Naive B cell (primary cell): Measurements from ENCODE around the gene ZBTB46. TPM values are rescaled to one million over a fixed set of nuclear protein-coding genes. Genes with fewer than 3 reads are reported as not detected.
"Not testable (repeated sequence)": the region's sequence is repeated elsewhere in the genome, so short reads cannot be mapped to it uniquely, and the experiment has no call there.

Experiments
- ATAC-seq, 2 donors: fragments of 150-1000 bp; cut with Tn5 transposase; 2 replicates each; pipeline ENCODE4 v1.10.0; 2021; ENCODE audit warnings: low read depth in 2 of 2, mild to moderate bottlenecking in 2 of 2, moderate library complexity in 2 of 2
- DNase-seq: peaks from one replicate; pipeline ENCODE4 v3.0.0; 2022
- H3K27ac Mint-ChIP-seq, 6 donors: one replicate each; pipeline ENCODE4 v1.8.0; 2020 to 2022; ENCODE audit warnings: mild to moderate bottlenecking in 6 of 6, mixed read lengths in 6 of 6, moderate library complexity in 5 of 6, inconsistent platforms in 2 of 6
- H3K27me3 Mint-ChIP-seq, 3 donors: one replicate each; pipeline ENCODE4 v1.8.0; 2021 to 2022; ENCODE audit warnings: mixed read lengths in 3 of 3, mild to moderate bottlenecking in 1 of 3
- H3K36me3 Mint-ChIP-seq, 2 donors: one replicate each; pipeline ENCODE4 v1.8.0; 2020 to 2022; ENCODE audit warnings: mixed read lengths in 2 of 2, inconsistent platforms in 1 of 2, mild to moderate bottlenecking in 1 of 2
- H3K4me1 Mint-ChIP-seq, 3 donors: one replicate each; pipeline ENCODE4 v1.8.0; 2020 to 2022; ENCODE audit warnings: mixed read lengths in 3 of 3, inconsistent platforms in 1 of 3, mild to moderate bottlenecking in 1 of 3, moderate library complexity in 1 of 3
- H3K4me3 Mint-ChIP-seq, 8 donors: one replicate each; pipeline ENCODE4 v1.8.0; 2020 to 2022; ENCODE audit warnings: mild to moderate bottlenecking in 8 of 8, mixed read lengths in 8 of 8, moderate library complexity in 8 of 8, inconsistent platforms in 2 of 8
- H3K9me3 Mint-ChIP-seq, 7 donors: one replicate each; pipeline ENCODE4 v1.8.0; 2020 to 2022; ENCODE audit warnings: mixed read lengths in 7 of 7, mild to moderate bottlenecking in 5 of 7, inconsistent platforms in 2 of 7, moderate library complexity in 1 of 7
- polyA plus RNA-seq, 6 donors: library from polyadenylated mRNA; unstranded; fragments of 300-500 nt; fragmentation: Illumina TruSeq; gene quantifications; one replicate each; pipeline ENCODE4 v1.2.3, GENCODE V29; 2021; ENCODE audit warnings: low read depth in 6 of 6

Gene ZBTB46
- polyA plus RNA-seq, result under 1 TPM in 1 of 6 donors, not detected in 5; 0.15 TPM

- Mint-ChIP-seq H3K36me3 (peaks cover 0 to 9% of the 10 kb centered on the region in 2 donors), H3K27me3 (peaks cover 22 to 36% (median 22%) of the 10 kb centered on the region in 3 donors), H3K4me3 (peak within 1 kb of the TSS; percentile 86 to 97 (median 94)), H3K27ac (peak within 1 kb of the TSS in 4 of 6 donors; percentile 13 to 84 (median 58)), H3K9me3 (no peaks in the 10 kb centered on the region), H3K4me1 (peaks cover 10 to 13% (median 12%) of the 10 kb centered on the region in 3 donors)
- DNase-seq (no peak), ATAC-seq (peak; percentile 47 to 62)
Observed at GRCh38 chr20:63830841-63831588, at the start of gene ZBTB46. ZBTB46 (minus strand) TSS chr20:63831264; CDS start chr20:63790757, 40,507 bp downstream.

- DNase-seq (no peak), ATAC-seq (no peak)
- Mint-ChIP-seq H3K4me1 (peaks cover 0 to 5% (median 3%) of the 10 kb centered on the region in 3 donors), H3K27me3 (no peaks in the 10 kb centered on the region), H3K9me3 (no peaks in the 10 kb centered on the region), H3K27ac (peak overlapping the region in 1 of 6 donors; percentile 88), H3K36me3 (peaks cover 6 to 11% of the 10 kb centered on the region in 2 donors), H3K4me3 (no peak overlapping the region)
Observed at GRCh38 chr20:63878899-63879663, 48.0 kb upstream of the ZBTB46 start.

GRCh38 chr20:63877755-63878470 is 46.8 kb upstream of the ZBTB46 start:
- H3K27me3 Mint-ChIP-seq, result no peaks in the 10 kb centered on the region
- no peaks in the 10 kb centered on the region for H3K9me3 Mint-ChIP-seq
- DNase-seq (no peak), ATAC-seq (no peak)
- H3K4me1 Mint-ChIP-seq, result peaks cover 0 to 6% (median 5%) of the 10 kb centered on the region in 3 donors
- peaks cover 6 to 17% of the 10 kb centered on the region in 2 donors for H3K36me3 Mint-ChIP-seq
- H3K4me3 Mint-ChIP-seq, result no peak overlapping the region
- H3K27ac Mint-ChIP-seq, result no peak overlapping the region

- Mint-ChIP-seq H3K9me3 (no peaks in the 10 kb centered on the region), H3K27ac (no peak overlapping the region), H3K27me3 (no peaks in the 10 kb centered on the region), H3K4me3 (no peak overlapping the region), H3K4me1 (peaks cover 0 to 6% (median 5%) of the 10 kb centered on the region in 3 donors), H3K36me3 (peaks cover 6 to 17% of the 10 kb centered on the region in 2 donors)
- DNase-seq, result no peak
- no peak for ATAC-seq
Observed at GRCh38 chr20:63876489-63877036, 45.5 kb upstream of the ZBTB46 start.

- not testable (repeated sequence) for H3K27ac Mint-ChIP-seq, H3K9me3 Mint-ChIP-seq, H3K4me1 Mint-ChIP-seq, H3K27me3 Mint-ChIP-seq, DNase-seq, ATAC-seq, H3K4me3 Mint-ChIP-seq
- H3K36me3 Mint-ChIP-seq, result peaks cover 6 to 17% of the 10 kb centered on the region in 2 donors
Observed at GRCh38 chr20:63874241-63874640, 43.2 kb upstream of the ZBTB46 start.

- Mint-ChIP-seq H3K9me3 (no peaks in the 10 kb centered on the region), H3K27me3 (no peaks in the 10 kb centered on the region), H3K36me3 (peaks cover 6 to 17% of the 10 kb centered on the region in 2 donors), H3K4me1 (peaks cover 0 to 6% (median 3%) of the 10 kb centered on the region in 3 donors), H3K27ac (no peak overlapping the region), H3K4me3 (no peak overlapping the region)
- ATAC-seq (no peak), DNase-seq (no peak)
Observed at GRCh38 chr20:63873477-63873971, 42.5 kb upstream of the ZBTB46 start.

GRCh38 chr20:63868264-63868663 is 37.2 kb upstream of the ZBTB46 start:
- H3K27me3 Mint-ChIP-seq, result no peaks in the 10 kb centered on the region
- DNase-seq, result no peak
- H3K36me3 Mint-ChIP-seq, result peaks cover 0 to 1% of the 10 kb centered on the region in 2 donors
- peak overlapping the region in 2 of 6 donors; percentile 43 to 51 for H3K27ac Mint-ChIP-seq
- H3K9me3 Mint-ChIP-seq, result no peaks in the 10 kb centered on the region
- peak overlapping the region in 1 of 8 donors; percentile 64 for H3K4me3 Mint-ChIP-seq
- no peak for ATAC-seq
- H3K4me1 Mint-ChIP-seq, result peaks cover 14 to 36% (median 26%) of the 10 kb centered on the region in 3 donors

- not testable (repeated sequence) for ATAC-seq, DNase-seq, H3K36me3 Mint-ChIP-seq, H3K27ac Mint-ChIP-seq, H3K27me3 Mint-ChIP-seq, H3K9me3 Mint-ChIP-seq
- Mint-ChIP-seq H3K4me1 (peaks cover 19 to 40% (median 31%) of the 10 kb centered on the region in 3 donors), H3K4me3 (peak overlapping the region; percentile 41 to 99 (median 83))
Observed at GRCh38 chr20:63867042-63867441, 36.0 kb upstream of the ZBTB46 start.

- ATAC-seq (peak; percentile 76 to 79), DNase-seq (peak; percentile 98)
- Mint-ChIP-seq H3K4me1 (peaks cover 23 to 44% (median 39%) of the 10 kb centered on the region in 3 donors), H3K36me3 (no peaks in the 10 kb centered on the region), H3K27ac (peak within 1 kb of the TSS; percentile 94 to 100 (median 98)), H3K9me3 (no peaks in the 10 kb centered on the region), H3K4me3 (peak within 1 kb of the TSS; percentile 86 to 99 (median 98)), H3K27me3 (no peaks in the 10 kb centered on the region)
Observed at GRCh38 chr20:63864978-63865640, 34.0 kb upstream of the ZBTB46 start, which contains the start of gene TPD52L2. TPD52L2 (plus strand) TSS chr20:63865270; CDS start chr20:63865366, 96 bp downstream.

- peak overlapping the region; percentile 86 to 99 (median 98) for H3K4me3 Mint-ChIP-seq
- peak overlapping the region; percentile 94 to 100 (median 98) for H3K27ac Mint-ChIP-seq
- DNase-seq (no peak), ATAC-seq (peak; percentile 0 to 6)
- no peaks in the 10 kb centered on the region for H3K36me3 Mint-ChIP-seq
- H3K4me1 Mint-ChIP-seq, result peaks cover 23 to 49% (median 39%) of the 10 kb centered on the region in 3 donors
- H3K9me3 Mint-ChIP-seq, result no peaks in the 10 kb centered on the region
- H3K27me3 Mint-ChIP-seq, result no peaks in the 10 kb centered on the region
Observed at GRCh38 chr20:63864545-63864977, 33.5 kb upstream of the ZBTB46 start.

- Mint-ChIP-seq H3K4me3 (peak overlapping the region; percentile 86 to 99 (median 98)), H3K27ac (peak overlapping the region; percentile 94 to 100 (median 98)), H3K9me3 (no peaks in the 10 kb centered on the region), H3K27me3 (no peaks in the 10 kb centered on the region), H3K36me3 (no peaks in the 10 kb centered on the region), H3K4me1 (peaks cover 24 to 52% (median 41%) of the 10 kb centered on the region in 3 donors)
- ATAC-seq (peak; percentile 80 to 81), DNase-seq (peak; percentile 92)
Observed at GRCh38 chr20:63863798-63864544, 32.9 kb upstream of the ZBTB46 start.
